Central memory CD8-positive, alpha-beta T cell (primary cell): ENCODE data around the gene HECW1.
"Not testable (repeated sequence)": the region's sequence is repeated elsewhere in the genome, so short reads cannot be mapped to it uniquely, and the experiment has no call there.

ENCODE experiments used
- ATAC-seq: fragments of 150-1000 bp; cut with Tn5 transposase; replicated peaks from 2 replicates; pipeline ENCODE4 v1.10.0; 2022; ENCODE audit warnings: mild to moderate bottlenecking, moderate FRiP score, moderate number of reproducible peaks; ENCODE audit not compliant: poor library complexity, severe bottlenecking; ENCODE audit errors: extremely low read depth
- DNase-seq, 2 donors: peaks; one replicate each; pipeline ENCODE4 v3.0.0; 2021; ENCODE audit warnings: low spot score in 2 of 2
- H3K27ac Mint-ChIP-seq: one replicate; pipeline ENCODE4 v1.8.0; 2022; ENCODE audit warnings: low read depth, mild to moderate bottlenecking, moderate library complexity, mixed read lengths
- H3K27me3 Mint-ChIP-seq: one replicate; pipeline ENCODE4 v1.8.0; 2022; ENCODE audit warnings: mixed read lengths
- H3K36me3 Mint-ChIP-seq: one replicate; pipeline ENCODE4 v1.8.0; 2022; ENCODE audit warnings: mild to moderate bottlenecking, moderate library complexity, mixed read lengths; ENCODE audit not compliant: insufficient read depth
- H3K4me1 Mint-ChIP-seq: one replicate; pipeline ENCODE4 v1.8.0; 2022; ENCODE audit warnings: mixed read lengths
- H3K4me3 Mint-ChIP-seq: one replicate; pipeline ENCODE4 v1.8.0; 2022; ENCODE audit warnings: mild to moderate bottlenecking, moderate library complexity, mixed read lengths
- H3K9me3 Mint-ChIP-seq: one replicate; pipeline ENCODE4 v1.8.0; 2022; ENCODE audit warnings: mixed read lengths

HECW1 gene

GRCh38 chr7:43116451-43116850, 4.0 kb downstream of the HECW1 start:
- Mint-ChIP-seq H3K36me3 (no peaks in the 10 kb centered on the region), H3K4me3 (no peak overlapping the region), H3K4me1 (peaks cover 6% of the 10 kb centered on the region), H3K27ac (no peak overlapping the region), H3K9me3 (no peaks in the 10 kb centered on the region), H3K27me3 (peaks cover 40% of the 10 kb centered on the region)
- ATAC-seq (no peak), DNase-seq (no peak)

GRCh38 chr7:43117095-43117494, 4.6 kb downstream of the HECW1 start:
- no peak overlapping the region for H3K27ac Mint-ChIP-seq
- ATAC-seq (no peak), DNase-seq (no peak)
- peaks cover 6% of the 10 kb centered on the region for H3K4me1 Mint-ChIP-seq
- H3K9me3 Mint-ChIP-seq = no peaks in the 10 kb centered on the region
- H3K4me3 Mint-ChIP-seq = no peak overlapping the region
- no peaks in the 10 kb centered on the region for H3K36me3 Mint-ChIP-seq
- H3K27me3 Mint-ChIP-seq = peaks cover 33% of the 10 kb centered on the region

- Mint-ChIP-seq H3K9me3 (no peaks in the 10 kb centered on the region), H3K4me3 (no peak overlapping the region), H3K27me3 (peaks cover 29% of the 10 kb centered on the region), H3K4me1 (peaks cover 6% of the 10 kb centered on the region), H3K27ac (no peak overlapping the region), H3K36me3 (no peaks in the 10 kb centered on the region)
- DNase-seq (no peak), ATAC-seq (no peak)
Observed at GRCh38 chr7:43117861-43118260, 5.4 kb downstream of the HECW1 start.

- Mint-ChIP-seq H3K27ac (no peak overlapping the region), H3K4me3 (no peak overlapping the region), H3K36me3 (no peaks in the 10 kb centered on the region), H3K27me3 (peaks cover 29% of the 10 kb centered on the region), H3K9me3 (no peaks in the 10 kb centered on the region), H3K4me1 (peaks cover 6% of the 10 kb centered on the region)
- ATAC-seq (no peak), DNase-seq (no peak)
Observed at GRCh38 chr7:43118313-43118712, 5.9 kb downstream of the HECW1 start.

GRCh38 chr7:43119371-43120075, 7.1 kb downstream of the HECW1 start:
- H3K27me3 Mint-ChIP-seq = peaks cover 19% of the 10 kb centered on the region
- DNase-seq = no peak
- no peaks in the 10 kb centered on the region for H3K4me1 Mint-ChIP-seq
- no peaks in the 10 kb centered on the region for H3K36me3 Mint-ChIP-seq
- H3K4me3 Mint-ChIP-seq = no peak overlapping the region
- H3K9me3 Mint-ChIP-seq = no peaks in the 10 kb centered on the region
- ATAC-seq = no peak
- no peak overlapping the region for H3K27ac Mint-ChIP-seq

- no peaks in the 10 kb centered on the region for H3K4me1 Mint-ChIP-seq
- no peaks in the 10 kb centered on the region for H3K9me3 Mint-ChIP-seq
- ATAC-seq = no peak
- no peaks in the 10 kb centered on the region for H3K27me3 Mint-ChIP-seq
- DNase-seq = no peak
- no peaks in the 10 kb centered on the region for H3K36me3 Mint-ChIP-seq
- H3K4me3 Mint-ChIP-seq = no peak overlapping the region
- no peak overlapping the region for H3K27ac Mint-ChIP-seq
Observed at GRCh38 chr7:43121973-43122372, 9.5 kb downstream of the HECW1 start.

GRCh38 chr7:43123457-43123856, 11.0 kb downstream of the HECW1 start:
- Mint-ChIP-seq H3K4me1 (no peaks in the 10 kb centered on the region), H3K36me3 (no peaks in the 10 kb centered on the region), H3K27ac (no peak overlapping the region), H3K4me3 (no peak overlapping the region), H3K9me3 (no peaks in the 10 kb centered on the region), H3K27me3 (no peaks in the 10 kb centered on the region)
- no peak for DNase-seq
- ATAC-seq = no peak

- no peaks in the 10 kb centered on the region for H3K36me3 Mint-ChIP-seq
- DNase-seq = no peak
- H3K9me3 Mint-ChIP-seq = no peaks in the 10 kb centered on the region
- ATAC-seq = no peak
- H3K4me1 Mint-ChIP-seq = no peaks in the 10 kb centered on the region
- H3K4me3 Mint-ChIP-seq = no peak overlapping the region
- H3K27ac Mint-ChIP-seq = no peak overlapping the region
- H3K27me3 Mint-ChIP-seq = no peaks in the 10 kb centered on the region
Observed at GRCh38 chr7:43124388-43124787, 11.9 kb downstream of the HECW1 start.

GRCh38 chr7:43130347-43130746, 17.9 kb downstream of the HECW1 start:
- H3K4me1 Mint-ChIP-seq = no peaks in the 10 kb centered on the region
- H3K27me3 Mint-ChIP-seq = peaks cover 8% of the 10 kb centered on the region
- DNase-seq = no peak
- no peaks in the 10 kb centered on the region for H3K36me3 Mint-ChIP-seq
- no peaks in the 10 kb centered on the region for H3K9me3 Mint-ChIP-seq
- ATAC-seq = no peak
- H3K4me3 Mint-ChIP-seq = no peak overlapping the region
- H3K27ac Mint-ChIP-seq = no peak overlapping the region

GRCh38 chr7:43135129-43135528, 22.7 kb downstream of the HECW1 start:
- no peaks in the 10 kb centered on the region for H3K36me3 Mint-ChIP-seq
- ATAC-seq = no peak
- no peaks in the 10 kb centered on the region for H3K4me1 Mint-ChIP-seq
- no peak overlapping the region for H3K27ac Mint-ChIP-seq
- DNase-seq = no peak
- H3K4me3 Mint-ChIP-seq = no peak overlapping the region
- H3K9me3 Mint-ChIP-seq = no peaks in the 10 kb centered on the region
- H3K27me3 Mint-ChIP-seq = peaks cover 56% of the 10 kb centered on the region

- Mint-ChIP-seq H3K36me3 (no peaks in the 10 kb centered on the region), H3K27me3 (peaks cover 66% of the 10 kb centered on the region), H3K4me3 (no peak overlapping the region), H3K4me1 (no peaks in the 10 kb centered on the region), H3K9me3 (no peaks in the 10 kb centered on the region), H3K27ac (no peak overlapping the region)
- no peak for ATAC-seq
- no peak for DNase-seq
Observed at GRCh38 chr7:43136064-43136463, 23.6 kb downstream of the HECW1 start.

GRCh38 chr7:43137121-43137744, 24.8 kb downstream of the HECW1 start:
- not testable (repeated sequence) for ATAC-seq, H3K9me3 Mint-ChIP-seq, DNase-seq, H3K4me1 Mint-ChIP-seq, H3K36me3 Mint-ChIP-seq, H3K4me3 Mint-ChIP-seq, H3K27ac Mint-ChIP-seq
- H3K27me3 Mint-ChIP-seq = peaks cover 72% of the 10 kb centered on the region

- Mint-ChIP-seq H3K36me3 (no peaks in the 10 kb centered on the region), H3K4me3 (no peak overlapping the region), H3K27ac (no peak overlapping the region), H3K27me3 (peaks cover 78% of the 10 kb centered on the region), H3K9me3 (no peaks in the 10 kb centered on the region), H3K4me1 (no peaks in the 10 kb centered on the region)
- no peak for ATAC-seq
- no peak for DNase-seq
Observed at GRCh38 chr7:43137811-43138210, 25.4 kb downstream of the HECW1 start.
